A673 (cell line): ENCODE results near the gene MTFMT. TPM values are rescaled to one million over a fixed set of nuclear protein-coding genes. Genes with fewer than 3 reads are reported as not detected.

ENCODE experiments used
- BruUV-seq: library from RNA; stranded (reverse); fragments of 400-500 nt; replicated peaks from 2 replicates; lab custom pipeline; 2021; lab: Mats Ljungman, UMichigan
- CTCF ChIA-PET: fragments of 300-600 bp; sonication (Branson Sonifier 250); formaldehyde crosslinking; loops from one replicate; lab custom pipeline; 2022; ENCODE audit warnings: antibody characterized with exemption; lab: Charles Lee
- POLR2A ChIA-PET: fragments of 300-600 bp; sonication (Branson Sonifier 250); formaldehyde crosslinking; loops from one replicate; lab custom pipeline; 2022; ENCODE audit warnings: antibody characterized with exemption; ENCODE audit not compliant: low non-redundant PET; lab: Charles Lee
- DNase-seq: peaks from one replicate; pipeline ENCODE4 v3.0.0-alpha.2; 2015; ENCODE audit warnings: low spot score
- H3K27ac ChIP-seq: fragments of 200-600 bp; sonication (generic); 2 replicates; pipeline ENCODE4 v1.5.1; 2016; ENCODE audit warnings: mixed run types, low read depth, mild to moderate bottlenecking, mixed read lengths, antibody characterized with exemption, low read length; ENCODE audit not compliant: poor library complexity, severe bottlenecking
- H3K27me3 ChIP-seq: fragments of 200-600 bp; sonication (generic); replicated peaks from 2 replicates; pipeline ENCODE4 v1.6.1; 2017; ENCODE audit warnings: mixed run types, low read depth, mild to moderate bottlenecking, mixed read lengths, antibody characterized with exemption, low read length; ENCODE audit not compliant: insufficient read depth, poor library complexity
- H3K36me3 ChIP-seq: fragments of 200-600 bp; sonication (generic); 2 replicates; pipeline ENCODE4 v1.6.1; 2016; ENCODE audit warnings: mixed run types, mild to moderate bottlenecking, mixed read lengths, antibody characterized with exemption, low read length; ENCODE audit not compliant: insufficient read depth, poor library complexity, severe bottlenecking
- H3K4me1 ChIP-seq: fragments of 200-600 bp; sonication (generic); 2 replicates; pipeline ENCODE4 v1.6.1; 2017; ENCODE audit warnings: mixed run types, mild to moderate bottlenecking, mixed read lengths, antibody characterized with exemption, low read length; ENCODE audit not compliant: insufficient read depth, poor library complexity, severe bottlenecking
- H3K4me3 ChIP-seq: fragments of 200-600 bp; sonication (generic); 2 replicates; pipeline ENCODE4 v1.5.1; 2016; ENCODE audit warnings: low read depth, mixed run types, mild to moderate bottlenecking, mixed read lengths, low read length; ENCODE audit not compliant: poor library complexity, severe bottlenecking
- H3K9me3 ChIP-seq: fragments of 200-600 bp; sonication (generic); 2 replicates; pipeline ENCODE4 v1.6.1; 2016; ENCODE audit warnings: mixed run types, low read depth, mild to moderate bottlenecking, mixed read lengths, antibody characterized with exemption, low read length; ENCODE audit not compliant: poor library complexity, severe bottlenecking
- EZH2 ChIP-seq: fragments of 200-600 bp; sonication (generic); IDR thresholded peaks from 2 replicates; pipeline ENCODE4 v1.6.1; 2017; ENCODE audit warnings: borderline replicate concordance, low read depth, mild to moderate bottlenecking, mixed read lengths, antibody characterized with exemption, low read length; ENCODE audit not compliant: poor library complexity, severe bottlenecking
- intact Hi-C: fragments of 100-400 bp; cut with micrococcal nuclease; formaldehyde crosslinking; loops from one replicate; pipeline ENCODE4 v1.10.0; 2022; ENCODE audit not compliant: unreplicated experiment
- total RNA-seq: library from RNA; stranded (reverse); gene quantifications from 2 replicates; pipeline ENCODE4 v1.2.3, GENCODE V29; 2021
- TF ChIP-seq, protein P1 (sequence below): fragments of 300-800, 200-600 bp; sonication (generic); conservative IDR thresholded peaks from 2 replicates; pipeline ENCODE4 v1.5.1; 2017; ENCODE audit warnings: low read depth, mild to moderate bottlenecking, antibody characterized with exemption, low read length, moderate library complexity, mixed read lengths

The MTFMT gene
- total RNA-seq, 1 experiment from 2014 or later: 26.2 TPM

DNA sequence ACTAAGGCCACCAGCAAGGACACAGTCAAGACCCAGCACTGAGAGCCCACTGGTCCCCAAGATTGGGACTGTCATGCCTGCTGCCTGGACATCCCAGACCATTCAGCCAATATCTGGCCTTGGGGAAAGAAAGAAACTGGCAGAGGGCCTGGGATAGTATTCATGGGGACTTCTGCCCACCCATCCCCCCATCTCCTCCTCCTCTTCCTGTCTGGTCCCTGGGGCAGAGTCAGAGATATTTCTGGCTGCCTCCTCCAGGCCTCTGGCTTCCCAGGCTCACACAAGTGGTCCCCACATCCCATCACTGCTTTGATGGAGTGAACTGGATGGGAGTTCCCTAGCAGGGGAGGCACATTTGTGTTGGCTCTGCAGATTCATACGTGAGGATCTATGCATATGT lies 42.6 kb upstream of the MTFMT start:
- Histone ChIP-seq H3K4me3 (no peak overlapping the region), H3K9me3 (no peaks in the 10 kb centered on the region), H3K27me3 (no peaks in the 10 kb centered on the region), H3K36me3 (no peaks in the 10 kb centered on the region), H3K4me1 (peaks cover 14% of the 10 kb centered on the region), H3K27ac (no peak overlapping the region)
- no TSS peak for BruUV-seq
- intact Hi-C loops: no loop called here
- ChIA-PET CTCF (no interaction called here), POLR2A (no interaction called here)
- no peak for DNase-seq
- TF ChIP-seq EZH2: no peak
- TF ChIP-seq, protein P1, sequence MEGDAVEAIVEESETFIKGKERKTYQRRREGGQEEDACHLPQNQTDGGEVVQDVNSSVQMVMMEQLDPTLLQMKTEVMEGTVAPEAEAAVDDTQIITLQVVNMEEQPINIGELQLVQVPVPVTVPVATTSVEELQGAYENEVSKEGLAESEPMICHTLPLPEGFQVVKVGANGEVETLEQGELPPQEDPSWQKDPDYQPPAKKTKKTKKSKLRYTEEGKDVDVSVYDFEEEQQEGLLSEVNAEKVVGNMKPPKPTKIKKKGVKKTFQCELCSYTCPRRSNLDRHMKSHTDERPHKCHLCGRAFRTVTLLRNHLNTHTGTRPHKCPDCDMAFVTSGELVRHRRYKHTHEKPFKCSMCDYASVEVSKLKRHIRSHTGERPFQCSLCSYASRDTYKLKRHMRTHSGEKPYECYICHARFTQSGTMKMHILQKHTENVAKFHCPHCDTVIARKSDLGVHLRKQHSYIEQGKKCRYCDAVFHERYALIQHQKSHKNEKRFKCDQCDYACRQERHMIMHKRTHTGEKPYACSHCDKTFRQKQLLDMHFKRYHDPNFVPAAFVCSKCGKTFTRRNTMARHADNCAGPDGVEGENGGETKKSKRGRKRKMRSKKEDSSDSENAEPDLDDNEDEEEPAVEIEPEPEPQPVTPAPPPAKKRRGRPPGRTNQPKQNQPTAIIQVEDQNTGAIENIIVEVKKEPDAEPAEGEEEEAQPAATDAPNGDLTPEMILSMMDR: no peak

DNA sequence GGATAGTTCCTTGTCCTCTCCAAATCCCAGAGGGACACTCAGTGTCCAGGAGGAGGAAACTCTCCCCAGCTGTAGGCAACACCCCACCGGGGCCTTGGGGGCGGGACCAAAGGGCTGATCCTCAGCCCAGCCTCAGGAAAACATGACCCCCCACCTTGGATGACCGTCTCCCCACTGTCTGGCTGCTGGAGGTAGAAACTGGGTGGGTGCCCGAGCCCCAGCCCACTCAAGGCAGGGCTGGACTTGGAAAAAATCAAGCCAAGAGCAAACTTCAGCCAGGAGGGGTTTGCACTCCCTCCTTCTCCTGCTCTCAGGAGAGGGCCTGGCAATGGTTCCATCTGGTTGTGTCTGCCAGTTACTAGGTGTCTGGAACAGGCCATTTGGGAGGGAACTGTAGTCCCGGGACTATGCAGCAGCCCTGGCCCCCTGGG lies 42.0 kb upstream of the MTFMT start:
- BruUV-seq: no TSS peak
- H3K4me1 ChIP-seq: peaks cover 14% of the 10 kb centered on the region
- TF ChIP-seq EZH2: no peak
- TF ChIP-seq, protein P1: no peak
- ChIA-PET POLR2A (no interaction called here), CTCF (no interaction called here)
- no peaks in the 10 kb centered on the region for H3K9me3 ChIP-seq
- no peak overlapping the region for H3K4me3 ChIP-seq
- no peaks in the 10 kb centered on the region for H3K36me3 ChIP-seq
- no peak for DNase-seq
- intact Hi-C loops: no loop called here
- H3K27me3 ChIP-seq: no peaks in the 10 kb centered on the region
- H3K27ac ChIP-seq: no peak overlapping the region

DNA sequence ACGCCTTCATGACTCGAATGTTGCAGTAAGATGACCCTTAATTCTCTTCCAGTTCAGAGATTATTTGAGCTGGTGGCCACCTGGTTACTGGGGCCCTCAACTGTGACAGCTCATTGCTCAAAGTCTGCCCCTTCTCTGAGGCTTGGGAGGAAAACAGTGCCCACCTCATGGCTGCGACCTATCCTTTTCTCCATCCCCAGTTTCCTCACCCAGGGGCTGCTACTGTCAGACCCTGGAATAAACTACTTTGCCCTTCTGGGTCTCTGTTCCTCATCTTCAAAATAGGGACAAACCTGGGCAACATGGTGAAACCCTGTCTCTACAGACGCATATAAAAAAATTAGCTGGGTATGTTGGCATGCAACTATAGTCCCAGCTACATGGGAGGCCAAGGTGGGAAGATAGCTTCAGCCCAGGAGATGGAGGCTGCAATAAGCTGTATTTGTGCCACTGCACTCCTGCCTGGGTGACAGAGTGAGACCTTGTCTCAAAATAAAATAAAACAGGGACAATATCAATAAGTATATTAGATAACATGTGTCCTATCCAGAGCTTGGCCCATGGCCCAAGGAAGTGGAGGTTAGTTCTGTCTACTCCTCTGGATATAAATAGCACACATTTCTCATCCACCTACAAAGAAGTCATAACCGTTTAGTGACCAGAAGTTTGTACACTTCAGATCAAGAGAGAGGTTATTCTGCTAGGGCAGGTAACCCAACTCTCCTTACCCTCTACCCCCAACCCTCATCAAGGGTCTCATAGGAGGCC lies 40.5 kb upstream of the MTFMT start:
- ChIA-PET CTCF (interaction anchor here (1.0 kb wide), 1 partner anchor 32 kb away, joined by 3 read pairs; no protein-coding TSS in a partner anchor), POLR2A (interaction anchor here (0.5 kb wide), 1 partner anchor 426 kb away, joined by 4 read pairs; no protein-coding TSS in a partner anchor)
- H3K4me3 ChIP-seq: no peak overlapping the region
- peaks cover 14% of the 10 kb centered on the region for H3K4me1 ChIP-seq
- no peaks in the 10 kb centered on the region for H3K27me3 ChIP-seq
- H3K27ac ChIP-seq: no peak overlapping the region
- intact Hi-C loops: no loop called here
- BruUV-seq: no TSS peak
- DNase-seq: no peak
- TF ChIP-seq, protein P1: no peak
- no peak for TF ChIP-seq EZH2
- H3K9me3 ChIP-seq: no peaks in the 10 kb centered on the region
- no peaks in the 10 kb centered on the region for H3K36me3 ChIP-seq
